Astrocyte (in vitro differentiated cells and primary cell): ENCODE results near the gene TMEM87B. TPM values are rescaled to one million over a fixed set of nuclear protein-coding genes. Genes with fewer than 3 reads are reported as not detected.

Experiments used
- DNase-seq: peaks from one replicate; pipeline ENCODE4 v3.0.0-alpha.2; 2010; ENCODE audit warnings: low read depth
- FAIRE-seq: peaks from 2 replicates; lab custom pipeline; 2011; peaks lifted over from hg19 to GRCh38; lab: Jason Lieb, UNC
- H2AFZ ChIP-seq: 2 replicates; pipeline ENCODE4 v1.6.0; 2012; ENCODE audit warnings: low read depth, low read length, inconsistent platforms
- H3K27ac ChIP-seq: 2 replicates; pipeline ENCODE4 v1.5.1; 2011; ENCODE audit warnings: low read depth, low read length, inconsistent platforms
- H3K27me3 ChIP-seq: 2 replicates; pipeline ENCODE4 v1.6.0; 2011; ENCODE audit warnings: low read length, inconsistent platforms; ENCODE audit not compliant: insufficient read depth
- H3K36me3 ChIP-seq: 2 replicates; pipeline ENCODE4 v1.5.1; 2011; ENCODE audit warnings: low read length, inconsistent platforms; ENCODE audit not compliant: insufficient read depth
- H3K4me1 ChIP-seq: 2 replicates; pipeline ENCODE4 v1.5.1; 2011; ENCODE audit warnings: low read length, inconsistent platforms; ENCODE audit not compliant: insufficient read depth
- H3K4me2 ChIP-seq: 2 replicates; pipeline ENCODE4 v1.6.0; 2012; ENCODE audit warnings: low read length, inconsistent platforms
- H3K4me3 ChIP-seq: 2 replicates; pipeline ENCODE4 v1.5.1; 2011; ENCODE audit warnings: low read depth, mild to moderate bottlenecking, low read length, inconsistent platforms; ENCODE audit not compliant: insufficient read depth
- H3K79me2 ChIP-seq: 2 replicates; pipeline ENCODE4 v1.6.0; 2012; ENCODE audit warnings: mild to moderate bottlenecking, low read length, inconsistent platforms; ENCODE audit not compliant: insufficient read depth
- H3K9ac ChIP-seq: 2 replicates; pipeline ENCODE4 v1.6.0; 2012; ENCODE audit warnings: mild to moderate bottlenecking, low read length, inconsistent platforms
- H3K9me3 ChIP-seq: 2 replicates; pipeline ENCODE4 v1.5.1; 2012; ENCODE audit warnings: low read depth, mild to moderate bottlenecking, low read length, inconsistent platforms; ENCODE audit not compliant: insufficient read depth
- H4K20me1 ChIP-seq: 2 replicates; pipeline ENCODE4 v1.6.0; 2012; ENCODE audit warnings: low read length, inconsistent platforms; ENCODE audit not compliant: insufficient read depth
- H3K27ac Mint-ChIP-seq: one replicate; pipeline ENCODE4 v1.8.0; 2021; ENCODE audit warnings: mild to moderate bottlenecking, mixed read lengths; ENCODE audit not compliant: unreplicated experiment
- H3K27me3 Mint-ChIP-seq: one replicate; pipeline ENCODE4 v1.8.0; 2021; ENCODE audit warnings: low read depth, mixed read lengths; ENCODE audit not compliant: unreplicated experiment
- H3K36me3 Mint-ChIP-seq: one replicate; pipeline ENCODE4 v1.8.0; 2021; ENCODE audit warnings: low read depth, mixed read lengths; ENCODE audit not compliant: unreplicated experiment
- H3K4me1 Mint-ChIP-seq: one replicate; pipeline ENCODE4 v1.8.0; 2021; ENCODE audit warnings: low read depth, mixed read lengths; ENCODE audit not compliant: unreplicated experiment
- H3K4me3 Mint-ChIP-seq: one replicate; pipeline ENCODE4 v1.8.0; 2021; ENCODE audit warnings: mild to moderate bottlenecking, moderate library complexity, mixed read lengths; ENCODE audit not compliant: unreplicated experiment
- H3K9me3 Mint-ChIP-seq: one replicate; pipeline ENCODE4 v1.8.0; 2021; ENCODE audit warnings: mild to moderate bottlenecking, mixed read lengths; ENCODE audit not compliant: unreplicated experiment
- EZH2 ChIP-seq: IDR thresholded peaks from 2 replicates; pipeline ENCODE4 v1.6.1; 2012; ENCODE audit warnings: mild to moderate bottlenecking, low read length, inconsistent platforms; ENCODE audit not compliant: insufficient read depth
- total RNA-seq: library from RNA; stranded (reverse); gene quantifications from 2 replicates; pipeline ENCODE4 v1.2.1, GENCODE V29; 2021
- TF ChIP-seq, protein P1 (sequence below): IDR thresholded peaks from 2 replicates; pipeline ENCODE4 v1.5.1; 2011; ENCODE audit warnings: low read depth, mild to moderate bottlenecking, inconsistent platforms, low read length, moderate library complexity; ENCODE audit not compliant: insufficient read depth

The TMEM87B gene
- total RNA-seq, 1 donor from 2014 or later, result 27.2 TPM

DNA sequence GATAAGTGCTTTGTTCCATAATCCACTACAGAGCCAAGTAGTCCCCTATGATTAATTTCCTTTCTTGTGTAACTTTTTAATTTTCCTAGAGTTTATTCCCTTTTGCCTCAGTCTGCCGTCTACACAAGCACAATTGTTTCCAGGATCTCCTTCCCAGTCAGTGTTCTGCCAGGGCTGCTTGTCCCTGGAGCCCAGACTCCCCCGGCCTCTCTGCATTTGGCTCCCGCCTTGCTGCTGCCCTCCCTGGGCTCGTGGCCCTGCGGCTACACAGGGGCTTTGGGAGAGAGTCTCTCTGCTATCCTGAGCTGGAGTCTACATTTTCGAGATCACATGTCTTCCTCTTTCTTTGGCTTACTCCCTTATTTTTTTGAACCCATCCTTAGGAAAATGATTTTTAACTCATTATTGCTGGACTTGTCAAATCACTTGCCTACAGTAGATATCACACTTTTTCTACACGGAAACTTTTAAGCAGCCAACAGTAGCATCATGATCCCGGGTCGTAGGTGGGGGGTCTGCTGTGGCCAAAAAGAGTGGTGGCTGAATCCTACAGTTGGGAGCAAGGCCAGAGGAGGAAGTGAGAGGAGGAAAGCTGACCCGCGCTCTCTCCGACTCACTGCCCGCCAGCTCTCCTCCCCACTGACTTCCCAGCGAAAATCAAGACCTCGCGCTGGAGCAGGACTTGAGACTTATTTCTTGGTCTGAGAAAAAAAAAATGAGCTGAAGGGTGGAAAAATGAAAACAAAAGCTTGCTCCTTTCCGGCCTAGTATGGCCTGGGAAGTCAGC is 92.5 kb downstream of the TMEM87B start:
- no peaks in the 10 kb centered on the region for H3K9me3 Mint-ChIP-seq
- H2AFZ ChIP-seq, result no peak overlapping the region

DNA sequence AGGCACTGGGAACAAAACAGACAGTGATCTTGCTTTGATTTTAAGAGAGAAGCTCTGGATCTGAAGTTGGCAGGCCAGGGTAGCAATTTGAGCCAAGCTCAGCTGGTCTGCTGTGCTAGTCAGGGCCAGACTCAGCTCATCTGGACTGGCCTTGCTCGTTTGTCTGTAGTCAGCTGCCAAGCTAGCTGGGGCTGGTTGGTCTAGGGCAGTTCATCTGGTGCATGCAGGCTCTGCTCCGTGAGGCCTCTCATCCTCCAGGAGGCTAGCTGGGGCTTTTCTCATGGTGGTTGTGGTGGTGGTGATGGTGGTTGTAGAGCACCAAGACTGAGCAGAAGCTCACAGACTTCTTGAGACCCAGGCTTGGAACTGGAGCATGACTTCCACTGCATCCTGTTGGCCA is 93.4 kb downstream of the TMEM87B start:
- Mint-ChIP-seq H3K27ac (no peak overlapping the region), H3K4me1 (peaks cover 23% of the 10 kb centered on the region), H3K36me3 (peaks cover 2% of the 10 kb centered on the region), H3K4me3 (no peak overlapping the region), H3K27me3 (no peaks in the 10 kb centered on the region), H3K9me3 (no peaks in the 10 kb centered on the region)
- Histone ChIP-seq H3K4me2 (no peak overlapping the region), H2AFZ (no peak overlapping the region), H3K4me1 (peaks cover 13% of the 10 kb centered on the region), H3K36me3 (no peaks in the 10 kb centered on the region), H3K9me3 (no peaks in the 10 kb centered on the region), H3K4me3 (no peak overlapping the region), H3K27ac (no peak overlapping the region), H3K79me2 (no peaks in the 10 kb centered on the region), H4K20me1 (no peaks in the 10 kb centered on the region), H3K9ac (no peak overlapping the region), H3K27me3 (no peaks in the 10 kb centered on the region)
- no peak for DNase-seq
- TF ChIP-seq, protein P1, sequence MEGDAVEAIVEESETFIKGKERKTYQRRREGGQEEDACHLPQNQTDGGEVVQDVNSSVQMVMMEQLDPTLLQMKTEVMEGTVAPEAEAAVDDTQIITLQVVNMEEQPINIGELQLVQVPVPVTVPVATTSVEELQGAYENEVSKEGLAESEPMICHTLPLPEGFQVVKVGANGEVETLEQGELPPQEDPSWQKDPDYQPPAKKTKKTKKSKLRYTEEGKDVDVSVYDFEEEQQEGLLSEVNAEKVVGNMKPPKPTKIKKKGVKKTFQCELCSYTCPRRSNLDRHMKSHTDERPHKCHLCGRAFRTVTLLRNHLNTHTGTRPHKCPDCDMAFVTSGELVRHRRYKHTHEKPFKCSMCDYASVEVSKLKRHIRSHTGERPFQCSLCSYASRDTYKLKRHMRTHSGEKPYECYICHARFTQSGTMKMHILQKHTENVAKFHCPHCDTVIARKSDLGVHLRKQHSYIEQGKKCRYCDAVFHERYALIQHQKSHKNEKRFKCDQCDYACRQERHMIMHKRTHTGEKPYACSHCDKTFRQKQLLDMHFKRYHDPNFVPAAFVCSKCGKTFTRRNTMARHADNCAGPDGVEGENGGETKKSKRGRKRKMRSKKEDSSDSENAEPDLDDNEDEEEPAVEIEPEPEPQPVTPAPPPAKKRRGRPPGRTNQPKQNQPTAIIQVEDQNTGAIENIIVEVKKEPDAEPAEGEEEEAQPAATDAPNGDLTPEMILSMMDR, result no peak
- TF ChIP-seq EZH2, result no peak
- FAIRE-seq, result no peak

More for the DNA sequence above, 92.5 kb downstream of the TMEM87B start:
- Histone ChIP-seq H3K4me1 (peaks cover 13% of the 10 kb centered on the region), H3K4me2 (no peak overlapping the region), H3K27me3 (no peaks in the 10 kb centered on the region), H3K9ac (no peak overlapping the region), H3K4me3 (no peak overlapping the region), H4K20me1 (no peaks in the 10 kb centered on the region), H3K36me3 (no peaks in the 10 kb centered on the region), H3K27ac (no peak overlapping the region), H3K79me2 (no peaks in the 10 kb centered on the region), H3K9me3 (no peaks in the 10 kb centered on the region)
- TF ChIP-seq EZH2, result no peak
- TF ChIP-seq, protein P1, result no peak
- Mint-ChIP-seq H3K27me3 (peaks cover 5% of the 10 kb centered on the region), H3K4me1 (peaks cover 23% of the 10 kb centered on the region), H3K4me3 (no peak overlapping the region), H3K36me3 (peaks cover 2% of the 10 kb centered on the region), H3K27ac (no peak overlapping the region)
- DNase-seq (no peak), FAIRE-seq (no peak)

DNA sequence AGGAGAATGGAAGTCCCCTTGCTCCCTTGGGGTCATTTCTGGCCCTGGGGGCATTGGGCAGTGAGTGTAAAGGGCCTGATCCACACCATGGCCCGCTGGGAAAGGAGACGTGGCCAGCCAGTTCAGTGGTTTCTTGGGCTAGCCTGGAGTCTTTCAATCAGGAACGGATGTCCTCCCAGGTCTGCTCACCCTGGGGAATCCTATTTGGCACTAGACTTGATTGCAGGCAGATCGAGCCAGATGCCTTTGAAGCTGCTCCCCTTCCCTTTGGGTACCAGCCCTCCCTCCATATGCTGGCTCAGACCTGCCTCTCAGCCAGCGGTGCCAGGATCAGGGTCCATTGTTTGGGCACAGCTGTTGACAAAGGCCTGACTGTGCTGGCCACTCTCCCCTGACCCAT is 94.1 kb downstream of the TMEM87B start:
- Histone ChIP-seq H3K27ac (no peak overlapping the region), H3K36me3 (no peaks in the 10 kb centered on the region), H3K79me2 (no peaks in the 10 kb centered on the region), H3K4me2 (no peak overlapping the region), H3K9ac (no peak overlapping the region), H2AFZ (no peak overlapping the region), H3K27me3 (no peaks in the 10 kb centered on the region), H3K4me3 (no peak overlapping the region), H4K20me1 (no peaks in the 10 kb centered on the region), H3K9me3 (no peaks in the 10 kb centered on the region), H3K4me1 (peaks cover 13% of the 10 kb centered on the region)
- Mint-ChIP-seq H3K36me3 (peaks cover 2% of the 10 kb centered on the region), H3K27ac (no peak overlapping the region), H3K4me3 (no peak overlapping the region), H3K27me3 (no peaks in the 10 kb centered on the region), H3K4me1 (peaks cover 23% of the 10 kb centered on the region), H3K9me3 (no peaks in the 10 kb centered on the region)
- no peak for DNase-seq
- TF ChIP-seq, protein P1, result no peak
- no peak for TF ChIP-seq EZH2
- FAIRE-seq, result no peak
